SH-SY5Y (cell line): Measurements from ENCODE around the gene NPY.

Experiments used
- GATA2 ChIP-seq: IDR thresholded peaks from 2 replicates; pipeline ENCODE4 v1.6.1; 2011; ENCODE audit warnings: mild to moderate bottlenecking, low read depth, low read length
- GATA3 ChIP-seq: IDR thresholded peaks from 2 replicates; pipeline ENCODE4 v1.6.1; 2011; ENCODE audit warnings: low read depth, mild to moderate bottlenecking, low read length, moderate library complexity

DNA sequence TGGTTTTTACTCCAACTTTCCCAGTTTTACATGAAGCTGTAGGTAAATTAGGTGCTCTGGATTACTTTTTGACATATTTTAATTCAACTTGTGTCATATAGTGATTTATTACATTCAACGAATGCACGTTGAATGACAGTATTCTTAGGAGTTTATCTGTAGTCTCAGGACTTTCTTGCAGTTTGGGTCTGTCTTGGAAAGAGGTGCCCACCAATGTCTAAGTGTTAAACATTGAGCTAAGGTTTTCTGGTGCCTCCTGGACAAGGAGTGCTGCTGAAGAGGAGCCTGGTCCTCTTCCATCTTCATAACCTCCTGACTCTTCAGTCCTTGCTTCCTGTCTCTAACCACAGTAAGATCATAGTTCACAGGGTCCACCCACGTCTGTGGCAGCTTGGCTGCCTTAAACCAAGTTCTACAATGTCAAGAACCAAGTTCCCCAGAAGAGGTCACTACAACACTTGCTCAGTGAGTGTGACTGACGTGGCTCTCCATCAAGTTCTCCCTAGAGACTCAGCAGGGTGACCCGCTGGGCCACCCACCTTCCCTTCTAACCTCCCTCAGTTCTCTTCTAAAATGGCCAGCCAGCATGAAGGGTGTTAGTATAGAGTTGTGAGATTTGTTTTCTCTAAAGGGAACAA, 6.1 kb downstream of the NPY start:
- TF ChIP-seq GATA3 (no peak), GATA2 (no peak)
